Bone marrow (tissue), 2 donors: ENCODE results near the gene HOMER3.
"Not testable (repeated sequence)": the region's sequence is repeated elsewhere in the genome, so short reads cannot be mapped to it uniquely, and the experiment has no call there.

Experiments used
- DNase-seq, 2 donors: peaks; one replicate each; lab custom pipeline; 2025; lab: John Stamatoyannopoulos, UW

Gene HOMER3

DNA sequence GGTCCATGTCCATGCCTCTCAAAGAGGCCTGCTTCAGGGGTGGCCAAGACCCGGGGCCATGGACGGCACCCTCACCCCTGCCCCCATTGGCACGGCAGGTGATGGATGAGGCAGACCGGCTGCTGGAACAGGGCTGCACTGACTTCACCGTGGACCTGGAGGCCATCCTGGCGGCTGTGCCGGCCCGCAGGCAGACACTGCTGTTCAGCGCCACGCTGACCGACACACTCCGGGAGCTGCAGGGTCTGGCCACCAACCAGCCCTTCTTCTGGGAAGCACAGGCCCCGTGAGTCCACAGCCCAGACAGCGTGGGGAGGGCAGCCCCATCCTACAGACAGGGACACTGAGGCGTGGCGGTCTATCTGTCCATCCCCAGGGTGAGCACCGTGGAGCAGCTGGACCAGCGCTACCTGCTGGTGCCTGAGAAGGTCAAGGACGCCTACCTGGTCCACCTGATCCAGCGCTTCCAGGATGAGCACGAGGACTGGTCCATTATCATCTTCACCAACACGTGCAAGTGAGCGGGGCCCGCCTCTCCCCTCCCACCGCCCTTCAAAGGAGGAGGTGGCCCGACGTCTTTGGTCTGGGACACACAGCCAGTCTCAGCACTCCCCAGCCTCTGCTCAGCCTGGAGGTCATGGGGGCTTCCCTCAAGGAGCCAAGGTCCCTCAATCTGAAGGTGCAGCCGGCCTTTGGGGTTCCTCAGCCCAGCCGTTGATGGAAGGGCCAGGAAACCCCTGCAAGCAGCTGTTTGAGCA, 18.6 kb downstream of the HOMER3 start:
- no peak for DNase-seq

GRCh38 chr19:18921593-18921992, 19.4 kb downstream of the HOMER3 start:
- DNase-seq = no peak

- no peak for DNase-seq
These were observed 20.6 kb downstream of the HOMER3 start for GRCh38 chr19:18920400-18920799.

- no peak for DNase-seq
These were observed 21.2 kb downstream of the HOMER3 start for GRCh38 chr19:18919900-18920214.

- peak; percentile 91 to 100 for DNase-seq
These were observed 21.7 kb downstream of the HOMER3 start, which contains the start of the genes COPE and DDX49 for GRCh38 chr19:18919086-18919899. COPE (minus strand) TSS chr19:18919387; CDS start chr19:18919348, 39 bp downstream. DDX49 (plus strand) TSS chr19:18919715; CDS start chr19:18919742, 27 bp downstream.

- not testable (repeated sequence) for DNase-seq
These were observed 23.4 kb downstream of the HOMER3 start for GRCh38 chr19:18917593-18917992.

DNA sequence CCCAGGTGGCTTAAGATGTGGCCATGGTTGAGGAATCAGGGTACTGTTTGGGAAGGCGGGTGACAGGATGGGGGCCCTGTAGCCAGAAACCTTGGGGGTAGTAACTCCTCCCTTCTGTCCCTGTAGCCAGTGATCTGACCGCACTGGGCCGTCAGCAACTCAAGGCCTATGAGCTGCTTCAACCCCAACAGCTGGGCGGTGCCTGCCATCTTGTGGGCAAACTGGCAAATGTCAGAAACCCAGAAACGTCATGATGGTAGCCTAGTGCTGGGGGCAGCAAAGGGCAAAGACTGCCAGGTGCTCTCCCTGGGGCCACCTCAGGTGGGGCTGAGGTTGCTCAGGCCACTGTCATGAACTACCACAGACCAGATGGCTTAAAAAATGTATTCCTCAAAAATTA, 25.4 kb downstream of the HOMER3 start:
- no peak for DNase-seq

GRCh38 chr19:18913466-18913865, 27.6 kb downstream of the HOMER3 start:
- DNase-seq = no peak

DNA sequence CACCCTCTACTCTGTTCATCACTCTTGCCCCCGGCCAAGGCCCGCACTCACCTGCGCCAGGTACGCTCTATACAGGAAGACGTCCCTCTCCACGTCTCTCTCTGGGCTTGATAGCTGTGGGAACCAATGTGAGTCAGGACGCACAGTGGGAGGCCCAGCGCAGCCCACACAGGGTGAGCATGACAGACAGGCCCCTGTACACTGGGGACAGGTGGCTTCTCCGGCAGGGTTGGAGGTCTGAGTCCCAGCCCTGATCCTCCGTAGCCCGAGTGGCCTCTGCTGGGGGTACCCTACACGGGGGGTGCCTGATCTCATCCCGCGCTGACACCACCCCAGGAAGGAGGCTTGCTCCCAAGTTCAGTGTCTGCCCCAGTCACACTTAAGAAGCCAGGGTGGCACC, 28.1 kb downstream of the HOMER3 start:
- no peak for DNase-seq

DNA sequence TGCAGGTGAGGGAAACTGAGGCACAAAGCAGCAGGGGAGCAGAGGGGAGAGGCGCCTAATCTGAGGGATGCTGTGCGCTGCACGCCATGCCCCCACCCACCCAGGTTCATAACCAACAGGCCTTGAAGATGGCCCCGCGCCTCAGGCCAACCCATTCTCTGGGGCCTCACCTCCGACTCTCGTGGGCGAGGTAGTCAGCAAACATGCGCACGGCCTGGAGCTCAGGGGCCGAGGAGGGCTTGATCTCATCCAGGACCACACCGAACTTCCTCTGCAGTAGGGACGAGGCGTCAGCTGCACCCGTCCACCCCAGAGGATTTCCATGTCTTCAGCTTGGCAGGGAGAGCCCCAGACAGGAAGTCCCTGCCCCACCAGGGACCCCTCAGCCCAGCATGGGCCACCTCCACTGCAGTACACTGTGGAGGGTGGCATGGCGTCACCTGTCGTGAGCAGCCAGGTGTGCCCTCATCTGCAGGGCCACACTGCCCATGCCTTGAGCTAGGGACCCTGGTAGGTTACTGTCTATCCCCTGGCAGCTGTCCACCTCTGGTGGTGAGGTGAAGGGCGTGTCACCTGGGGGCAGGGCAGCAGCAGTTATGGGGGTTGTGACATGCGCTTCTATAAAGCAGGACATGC, 30.1 kb downstream of the HOMER3 start:
- DNase-seq = no peak

DNA sequence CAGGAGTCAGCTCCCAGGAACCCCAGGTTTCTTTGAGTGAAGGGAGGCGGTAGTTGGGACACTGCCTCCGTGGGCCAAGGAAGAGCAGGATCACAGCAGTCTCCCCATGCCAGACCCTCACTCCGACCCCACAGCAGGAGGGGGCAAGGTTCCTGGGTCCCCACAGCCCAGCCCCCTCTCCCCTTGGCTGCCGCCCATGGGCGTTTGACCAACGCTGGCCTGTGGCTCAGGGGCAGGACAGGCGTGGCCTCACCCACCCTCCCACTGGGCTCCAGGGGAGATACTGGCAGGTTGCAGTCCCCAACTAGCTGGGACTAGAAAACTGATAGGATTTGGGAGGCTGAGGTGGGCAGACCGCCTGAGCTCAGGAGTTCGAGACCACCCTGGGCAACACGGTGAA, 31.0 kb downstream of the HOMER3 start:
- no peak for DNase-seq

DNA sequence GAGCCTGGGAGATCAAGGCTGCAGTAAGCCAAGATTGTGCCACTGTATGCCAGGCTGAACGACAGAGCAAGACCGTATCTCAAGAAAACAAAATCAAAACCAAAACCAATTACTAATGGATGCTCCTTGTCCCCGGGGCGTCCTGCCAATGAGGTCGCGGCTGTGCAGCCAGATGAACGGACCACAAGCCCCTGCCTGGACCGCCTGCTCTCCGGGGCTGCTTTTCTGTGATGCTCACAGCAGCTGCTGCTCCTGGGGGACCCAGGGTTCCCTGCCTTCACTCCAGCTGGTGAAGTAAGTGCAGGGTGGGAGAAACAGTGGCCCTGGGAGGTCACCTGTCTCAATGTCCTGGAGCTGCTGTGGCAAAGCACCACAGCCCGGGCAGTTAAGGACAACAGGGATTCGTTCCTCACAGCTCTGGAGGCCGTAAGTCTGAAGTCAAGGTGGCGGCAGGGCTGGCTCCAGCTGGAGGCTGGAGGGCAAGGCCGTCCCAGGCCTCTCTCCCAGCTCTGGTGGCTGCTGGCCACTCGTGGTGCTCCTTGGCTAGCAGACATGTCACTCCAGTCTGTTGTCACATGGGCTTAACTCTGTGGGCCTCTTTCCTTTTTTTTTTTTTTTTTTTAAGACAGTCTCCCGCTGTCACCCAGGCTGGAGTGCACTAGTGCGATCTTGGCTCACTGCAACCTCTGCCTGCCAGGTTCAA, 31.9 kb downstream of the HOMER3 start:
- DNase-seq = no peak

DNA sequence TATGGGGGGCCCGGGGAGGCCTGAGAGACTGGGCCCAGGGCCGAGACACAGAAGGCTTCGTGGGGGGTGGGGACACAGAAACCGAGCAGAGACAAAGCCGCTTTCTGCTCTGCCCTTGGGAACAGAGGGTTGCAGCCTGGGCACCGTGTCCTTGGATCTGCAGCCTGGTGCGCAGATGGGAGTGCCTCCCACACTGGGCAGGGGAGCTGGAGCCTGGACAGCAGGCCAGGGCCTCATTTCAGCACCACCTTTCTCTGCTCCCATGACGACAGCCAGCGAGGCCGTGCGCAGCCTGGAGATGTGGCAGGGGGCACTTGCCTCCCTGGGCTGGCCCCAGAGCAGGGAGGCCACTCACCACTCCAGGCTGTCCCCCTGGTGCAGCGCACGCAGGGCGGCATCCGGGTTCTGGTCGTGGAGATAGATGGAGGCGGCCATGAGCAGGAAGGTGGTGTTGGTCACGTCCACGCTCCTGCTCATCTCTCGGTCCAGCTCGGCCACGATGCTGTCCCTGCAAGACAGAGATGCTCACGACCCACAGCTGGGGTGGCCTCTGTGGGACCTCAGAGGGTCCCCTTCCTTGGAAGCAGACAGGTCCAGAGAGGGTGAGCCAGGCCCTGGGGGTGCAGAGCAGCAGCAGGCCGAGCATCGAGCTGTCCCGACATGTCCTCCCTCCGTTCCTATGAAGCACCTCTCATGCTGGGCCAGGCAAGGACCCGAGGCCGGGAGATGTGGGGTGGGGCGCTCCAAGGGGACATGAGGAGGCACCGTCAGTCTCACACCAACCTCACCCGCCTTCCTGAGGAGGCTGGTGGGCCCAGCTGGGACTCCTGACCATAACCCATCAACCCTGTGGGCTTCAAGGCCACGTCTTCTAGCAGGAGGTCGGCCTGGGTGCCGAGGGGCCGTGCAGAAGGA, 34.2 kb downstream of the HOMER3 start:
- no peak for DNase-seq

- no peak for DNase-seq
These were observed 35.3 kb downstream of the HOMER3 start for GRCh38 chr19:18905513-18906236.

- no peak for DNase-seq
These were observed 36.0 kb downstream of the HOMER3 start for GRCh38 chr19:18905058-18905456.

DNA sequence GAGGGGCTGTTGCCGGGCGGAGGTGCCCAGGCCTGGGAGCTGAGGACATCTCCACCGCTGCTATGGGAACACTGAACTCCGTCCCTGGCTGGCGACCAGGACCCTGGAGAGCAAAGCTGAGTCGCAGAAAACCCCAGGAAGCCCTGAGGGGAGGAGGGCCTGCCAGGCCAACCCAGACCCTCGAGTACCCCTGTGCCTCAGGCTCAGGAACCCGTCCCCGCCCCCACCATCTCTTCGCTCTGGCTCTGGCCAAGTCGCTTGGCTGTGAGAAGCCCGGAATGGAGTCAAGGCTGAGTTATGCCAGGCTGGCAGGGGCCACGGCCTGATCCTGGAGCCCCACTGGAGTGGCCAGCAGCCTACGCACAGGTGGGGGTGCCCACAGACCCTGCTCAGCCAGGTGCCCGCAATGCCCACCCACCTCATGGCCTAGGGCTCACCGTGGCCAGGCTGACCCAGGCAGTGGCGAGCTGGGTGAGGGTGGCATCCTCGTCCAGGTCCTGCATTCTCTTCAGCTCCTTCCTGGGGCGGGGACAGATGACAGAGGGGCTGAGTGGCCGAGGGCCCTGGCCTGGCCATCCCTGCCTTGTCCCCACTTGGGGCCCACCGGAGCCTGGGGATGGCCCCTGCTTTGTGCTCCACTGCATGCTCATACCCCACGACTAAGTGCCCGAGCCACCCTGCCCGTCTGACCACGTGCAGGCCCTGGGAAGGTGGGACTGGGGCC, 36.5 kb downstream of the HOMER3 start:
- DNase-seq = no peak

- no peak for DNase-seq
These were observed 37.6 kb downstream of the HOMER3 start for GRCh38 chr19:18903156-18904037.

DNA sequence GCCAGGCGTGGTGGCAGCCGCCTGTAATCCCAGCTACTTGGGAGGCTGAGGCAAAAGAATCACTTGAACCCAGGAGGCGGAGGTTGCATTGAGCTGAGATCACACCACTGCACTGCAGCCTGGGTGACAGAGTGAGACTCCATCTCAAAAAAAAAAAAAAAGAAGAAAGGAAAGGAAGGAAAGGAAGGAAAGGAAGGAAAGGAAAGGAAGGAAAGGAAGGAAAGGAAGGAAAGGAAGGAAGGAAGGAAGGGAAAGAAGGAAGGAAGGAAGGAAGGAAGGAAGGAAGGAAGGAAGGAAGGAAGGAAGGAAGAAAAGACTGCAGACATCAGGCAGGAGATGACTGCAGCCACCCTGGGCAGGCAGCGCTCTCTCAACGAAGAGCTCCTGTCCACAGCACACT, 38.5 kb downstream of the HOMER3 start:
- DNase-seq = not testable (repeated sequence)

DNA sequence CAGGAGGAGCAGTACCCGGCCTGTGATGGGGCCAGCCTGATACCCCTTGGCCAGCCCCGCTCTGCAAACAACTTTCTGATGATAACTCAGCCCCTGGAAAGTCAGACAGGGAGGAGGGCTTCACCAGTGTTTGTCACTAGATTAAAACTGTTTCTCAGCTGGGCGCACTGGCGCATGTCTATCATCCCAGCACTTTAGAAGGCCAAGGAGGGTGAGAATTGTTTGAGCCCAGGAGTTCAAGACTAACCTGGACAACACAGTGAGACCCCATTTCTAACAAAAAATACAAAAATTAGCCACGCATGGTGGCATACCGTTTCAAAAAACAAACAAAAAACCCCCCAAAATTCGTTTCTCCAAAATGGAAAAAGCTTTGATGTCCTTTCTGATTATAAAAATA, 39.5 kb downstream of the HOMER3 start:
- DNase-seq = no peak
